ENCODE results near the gene KCNQ1OT1. TPM values are rescaled to one million over a fixed set of nuclear protein-coding genes. Genes with fewer than 3 reads are reported as not detected.
A peak's percentile ranks its signal among the peaks of the same experiment; 100 is the strongest.

Gene KCNQ1OT1
- total and polyA plus RNA-seq, 2 experiments from 2014 or later: 3.1 to 7.9 TPM

DNA sequence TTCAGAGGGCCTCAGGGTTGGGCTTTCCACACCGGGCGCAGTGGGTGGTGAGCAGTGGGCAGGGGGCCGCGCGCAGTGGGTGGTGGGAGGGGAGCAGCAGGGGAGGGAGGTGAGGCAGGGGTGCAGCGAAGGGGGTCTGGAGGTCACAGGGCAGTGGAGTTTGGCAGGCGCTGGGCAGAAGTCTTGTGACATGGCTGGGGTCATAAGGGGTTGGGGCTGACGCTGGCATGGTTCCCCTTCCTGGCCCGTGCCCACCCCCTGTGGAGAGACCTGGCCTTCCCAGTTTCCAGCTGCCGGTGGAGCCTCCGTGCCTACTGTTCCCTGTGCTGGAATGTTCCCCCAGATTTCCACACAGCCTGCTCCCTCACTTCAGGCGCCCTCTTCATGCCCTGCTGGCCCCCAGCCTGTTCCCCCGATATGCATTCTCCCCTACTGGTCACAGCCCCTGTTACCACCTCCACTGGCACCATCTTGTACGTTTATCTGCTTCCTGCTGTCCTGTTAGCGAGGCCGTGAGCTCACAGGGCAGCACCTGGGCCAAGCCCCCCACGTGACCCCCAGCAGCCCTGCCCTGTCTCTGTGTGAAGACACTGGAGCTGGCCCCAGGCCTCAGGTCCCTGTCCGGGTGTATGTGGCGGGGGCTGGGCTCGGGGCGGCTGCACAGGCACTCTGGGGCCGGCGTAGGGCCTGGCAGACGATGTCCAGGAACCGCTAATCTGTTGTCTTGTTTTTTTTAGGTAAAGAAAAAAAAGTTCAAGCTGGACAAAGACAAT is 111.6 kb downstream of the KCNQ1OT1 start:
- H3K4me2 ChIP-seq: no peak overlapping the region
- no peaks in the 10 kb centered on the region for H3K4me1 ChIP-seq (ENCODE audit: insufficient read depth)
- no peaks in the 10 kb centered on the region for H3K36me3 ChIP-seq (replicated peaks; ENCODE audit: insufficient read depth, low read depth)
- H3K4me3 ChIP-seq: no peak overlapping the region
- H3K9me2 ChIP-seq (replicated peaks; ENCODE audit: insufficient read depth): no peaks in the 10 kb centered on the region
- H3K27ac ChIP-seq: no peak overlapping the region
- no peaks in the 10 kb centered on the region for H3K27me3 ChIP-seq
- no peaks in the 10 kb centered on the region for H4K20me1 ChIP-seq (ENCODE audit: insufficient read depth, poor library complexity, severe bottlenecking)
- no peaks in the 10 kb centered on the region for H3K79me2 ChIP-seq
- no peak for TF ChIP-seq EZH2 (IDR thresholded peaks at IDR 0.05; ENCODE audit: borderline replicate concordance)
- TF ChIP-seq, protein P1, sequence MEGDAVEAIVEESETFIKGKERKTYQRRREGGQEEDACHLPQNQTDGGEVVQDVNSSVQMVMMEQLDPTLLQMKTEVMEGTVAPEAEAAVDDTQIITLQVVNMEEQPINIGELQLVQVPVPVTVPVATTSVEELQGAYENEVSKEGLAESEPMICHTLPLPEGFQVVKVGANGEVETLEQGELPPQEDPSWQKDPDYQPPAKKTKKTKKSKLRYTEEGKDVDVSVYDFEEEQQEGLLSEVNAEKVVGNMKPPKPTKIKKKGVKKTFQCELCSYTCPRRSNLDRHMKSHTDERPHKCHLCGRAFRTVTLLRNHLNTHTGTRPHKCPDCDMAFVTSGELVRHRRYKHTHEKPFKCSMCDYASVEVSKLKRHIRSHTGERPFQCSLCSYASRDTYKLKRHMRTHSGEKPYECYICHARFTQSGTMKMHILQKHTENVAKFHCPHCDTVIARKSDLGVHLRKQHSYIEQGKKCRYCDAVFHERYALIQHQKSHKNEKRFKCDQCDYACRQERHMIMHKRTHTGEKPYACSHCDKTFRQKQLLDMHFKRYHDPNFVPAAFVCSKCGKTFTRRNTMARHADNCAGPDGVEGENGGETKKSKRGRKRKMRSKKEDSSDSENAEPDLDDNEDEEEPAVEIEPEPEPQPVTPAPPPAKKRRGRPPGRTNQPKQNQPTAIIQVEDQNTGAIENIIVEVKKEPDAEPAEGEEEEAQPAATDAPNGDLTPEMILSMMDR (IDR thresholded peaks at IDR 0.05; ENCODE audit: poor library complexity): no peak
- no peak for TF ChIP-seq EZH2phosphoT487 (IDR thresholded peaks at IDR 0.05; ENCODE audit: low read depth, severe bottlenecking, unreplicated experiment)
- DNase-seq (ENCODE audit: low spot score): peak; percentile 3
- WGBS (ENCODE audit: low lambda C conversion rate, missing lambda C conversion rate): 83% methylated on average over 21 of the region's 25 CpGs
- no peaks in the 10 kb centered on the region for H3K9me3 ChIP-seq (ENCODE audit: low read depth)
- no peak overlapping the region for H2AFZ ChIP-seq

- Histone ChIP-seq H3K4me2 (no peak overlapping the region), H3K4me1 (ENCODE audit: insufficient read depth) (no peaks in the 10 kb centered on the region), H4K20me1 (ENCODE audit: insufficient read depth, poor library complexity, severe bottlenecking) (no peaks in the 10 kb centered on the region), H3K27ac (no peak overlapping the region), H3K9me2 (replicated peaks; ENCODE audit: insufficient read depth) (no peaks in the 10 kb centered on the region), H3K36me3 (replicated peaks; ENCODE audit: insufficient read depth, low read depth) (no peaks in the 10 kb centered on the region), H2AFZ (no peak overlapping the region), H3K9me3 (ENCODE audit: low read depth) (no peaks in the 10 kb centered on the region), H3K27me3 (no peaks in the 10 kb centered on the region), H3K79me2 (no peaks in the 10 kb centered on the region), H3K4me3 (no peak overlapping the region)
- WGBS (ENCODE audit: low lambda C conversion rate, missing lambda C conversion rate): 97% methylated on average over 20 of the region's 20 CpGs
- TF ChIP-seq, protein P1 (IDR thresholded peaks at IDR 0.05; ENCODE audit: poor library complexity): no peak
- peak; percentile 3 for DNase-seq (ENCODE audit: low spot score)
Observed at GRCh38 chr11:2587132-2587930, 112.5 kb downstream of the KCNQ1OT1 start.

DNA sequence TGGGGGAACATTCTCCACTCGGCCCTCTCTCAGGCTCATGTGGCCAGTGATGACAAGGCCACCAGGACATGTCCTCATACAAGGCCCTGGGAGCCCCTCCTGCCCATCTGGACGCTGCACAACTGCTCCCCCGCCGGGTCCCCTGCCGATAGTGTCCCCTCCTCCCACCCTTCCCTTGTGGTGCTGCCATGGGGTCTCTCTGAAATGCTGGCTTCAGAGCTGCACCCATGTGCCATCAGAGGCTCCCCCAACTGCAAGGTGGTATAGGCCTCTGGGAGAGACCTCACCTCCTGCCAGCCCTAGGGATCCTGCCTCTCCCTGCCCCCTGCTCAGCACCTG is 113.0 kb downstream of the KCNQ1OT1 start:
- Histone ChIP-seq H2AFZ (no peak overlapping the region), H3K36me3 (replicated peaks; ENCODE audit: insufficient read depth, low read depth) (no peaks in the 10 kb centered on the region), H4K20me1 (ENCODE audit: insufficient read depth, poor library complexity, severe bottlenecking) (no peaks in the 10 kb centered on the region), H3K9me2 (replicated peaks; ENCODE audit: insufficient read depth) (no peaks in the 10 kb centered on the region), H3K4me3 (no peak overlapping the region), H3K4me2 (no peak overlapping the region), H3K9me3 (ENCODE audit: low read depth) (no peaks in the 10 kb centered on the region), H3K79me2 (no peaks in the 10 kb centered on the region), H3K27me3 (no peaks in the 10 kb centered on the region), H3K4me1 (ENCODE audit: insufficient read depth) (no peaks in the 10 kb centered on the region), H3K27ac (no peak overlapping the region)
- TF ChIP-seq, protein P1 (IDR thresholded peaks at IDR 0.05; ENCODE audit: poor library complexity): no peak
- TF ChIP-seq EZH2 (IDR thresholded peaks at IDR 0.05; ENCODE audit: borderline replicate concordance) (no peak), EZH2phosphoT487 (IDR thresholded peaks at IDR 0.05; ENCODE audit: low read depth, severe bottlenecking, unreplicated experiment) (no peak)
- 82% methylated on average over 5 of the region's 5 CpGs for WGBS (ENCODE audit: low lambda C conversion rate, missing lambda C conversion rate)
- no peak for DNase-seq (ENCODE audit: low spot score)

All from hepatocyte (in vitro differentiated cells).